HG03060 (cell line): Measurements from ENCODE around the gene SUCLG2.
"Not testable (repeated sequence)": the region's sequence is repeated elsewhere in the genome, so short reads cannot be mapped to it uniquely, and the experiment has no call there.

Source experiments
- ATAC-seq: cut with Tn5 transposase; IDR thresholded peaks from one replicate; pipeline ENCODE4 v1.9.1; 2021; ENCODE audit warnings: low read depth, moderate number of reproducible peaks; ENCODE audit not compliant: unreplicated experiment

SUCLG2 gene

GRCh38 chr3:67616046-67616445 is 38.4 kb downstream of the SUCLG2 start:
- ATAC-seq, result no peak

DNA sequence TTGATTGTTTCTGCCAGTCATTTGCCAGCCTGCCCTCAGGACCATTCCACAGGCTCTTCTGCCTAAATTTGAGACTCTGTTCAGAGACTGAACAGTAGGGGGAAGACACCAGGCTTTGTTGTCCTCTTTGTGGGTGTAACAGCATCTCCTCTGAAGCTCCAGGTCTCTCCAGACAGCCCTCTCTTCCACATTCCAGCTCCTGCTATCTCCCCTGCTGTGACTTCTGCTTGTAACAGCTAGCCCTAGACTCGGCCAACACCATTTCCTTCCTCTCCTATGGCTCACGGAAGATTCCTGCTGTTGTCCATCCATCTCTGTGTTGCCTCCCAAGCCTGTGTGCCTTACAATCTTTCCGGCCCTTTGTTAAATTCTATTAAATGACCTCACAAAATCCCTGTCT is 40.2 kb downstream of the SUCLG2 start:
- ATAC-seq, result no peak

GRCh38 chr3:67610458-67610857 is 44.0 kb downstream of the SUCLG2 start:
- ATAC-seq, result no peak

GRCh38 chr3:67609709-67610108 is 44.7 kb downstream of the SUCLG2 start:
- no peak for ATAC-seq

DNA sequence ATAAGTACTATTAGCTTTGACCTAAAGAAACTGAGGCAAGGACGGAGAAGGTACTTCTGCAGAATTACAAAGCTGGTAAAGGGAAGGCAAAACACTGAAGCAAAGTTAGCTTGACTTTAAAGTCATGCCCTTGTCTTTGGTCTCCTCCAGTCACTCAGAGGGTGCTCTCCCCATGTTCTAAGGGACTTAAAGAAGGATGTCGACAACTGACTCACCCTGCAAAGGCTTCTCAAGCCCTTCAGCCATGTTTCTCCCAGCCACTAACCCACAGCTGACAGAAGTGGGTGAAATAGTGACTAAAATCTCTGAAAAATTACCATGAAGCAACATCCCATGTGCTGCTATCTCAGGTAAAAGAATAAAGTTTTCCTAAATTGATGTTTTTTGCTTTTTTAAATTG is 46.4 kb downstream of the SUCLG2 start:
- ATAC-seq, result no peak

DNA sequence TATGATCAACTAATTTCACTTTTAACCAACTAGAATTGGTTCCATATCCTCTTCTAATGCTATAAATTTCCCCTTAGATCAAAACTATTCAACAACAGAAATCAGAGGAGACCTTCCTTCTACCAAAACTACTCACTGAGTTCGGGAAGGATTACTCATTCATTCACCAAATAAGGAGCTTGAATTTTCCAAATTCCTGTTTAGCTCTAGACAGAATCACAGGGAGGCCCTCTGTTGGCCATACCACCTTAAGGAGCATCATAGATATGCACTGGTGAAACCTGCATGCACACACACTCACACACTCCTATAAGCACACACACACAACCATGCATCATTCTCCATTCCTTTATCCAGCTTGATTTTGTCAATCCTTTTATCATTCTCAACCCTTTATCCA is 49.0 kb downstream of the SUCLG2 start:
- no peak for ATAC-seq

DNA sequence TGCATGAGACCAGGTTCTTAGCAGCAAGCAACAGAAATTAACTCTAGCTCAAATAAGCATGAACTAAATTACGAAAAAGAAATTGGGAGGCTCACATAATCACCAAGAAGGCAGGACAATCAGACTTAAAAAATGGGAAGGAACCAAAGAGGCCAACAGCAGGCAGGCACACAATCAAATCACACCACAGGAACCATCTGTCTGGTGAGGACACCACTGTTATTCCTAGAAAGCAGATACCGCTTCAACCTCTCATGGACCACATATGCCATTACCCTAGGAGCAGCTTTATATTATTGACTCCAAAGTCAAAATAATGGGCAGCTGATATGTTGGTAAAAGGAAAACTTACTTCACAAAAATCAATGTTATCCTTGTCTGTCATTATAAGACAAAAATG is 51.6 kb downstream of the SUCLG2 start:
- no peak for ATAC-seq

DNA sequence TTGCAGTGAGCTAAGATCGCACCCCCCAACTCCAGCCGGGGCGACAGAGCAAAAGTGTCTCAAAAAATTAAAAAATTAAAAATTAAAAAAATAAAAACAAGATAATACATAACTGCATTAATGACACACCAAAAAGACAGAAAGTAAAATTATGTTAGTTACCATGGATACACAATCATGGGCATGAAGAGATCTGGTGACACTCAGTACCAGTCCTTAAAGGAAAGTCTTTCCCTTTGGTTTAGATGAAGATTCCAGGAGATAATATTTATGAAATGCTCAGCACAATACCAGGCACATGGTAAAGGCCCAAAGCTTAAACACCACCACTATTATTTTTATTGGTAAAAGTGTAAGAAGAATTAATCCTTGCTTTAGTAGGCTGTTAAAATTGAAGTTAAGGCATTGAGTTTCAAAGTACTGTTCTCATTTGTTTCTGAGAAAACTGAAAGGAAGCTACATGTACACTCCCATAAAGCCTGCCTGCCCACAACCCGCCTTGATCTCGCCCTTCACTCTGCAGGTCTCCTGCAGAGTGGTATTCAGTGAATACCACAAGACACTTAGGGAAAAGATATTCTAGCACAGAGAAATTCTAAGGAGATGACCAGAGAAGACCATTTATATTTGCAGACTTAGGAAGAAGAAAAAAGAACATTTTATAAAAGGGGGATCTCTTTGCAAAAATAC is 52.3 kb downstream of the SUCLG2 start:
- ATAC-seq, result no peak

GRCh38 chr3:67601385-67601784 is 53.0 kb downstream of the SUCLG2 start:
- no peak for ATAC-seq

- ATAC-seq, result no peak
These were observed 54.6 kb downstream of the SUCLG2 start for GRCh38 chr3:67599821-67600220.

DNA sequence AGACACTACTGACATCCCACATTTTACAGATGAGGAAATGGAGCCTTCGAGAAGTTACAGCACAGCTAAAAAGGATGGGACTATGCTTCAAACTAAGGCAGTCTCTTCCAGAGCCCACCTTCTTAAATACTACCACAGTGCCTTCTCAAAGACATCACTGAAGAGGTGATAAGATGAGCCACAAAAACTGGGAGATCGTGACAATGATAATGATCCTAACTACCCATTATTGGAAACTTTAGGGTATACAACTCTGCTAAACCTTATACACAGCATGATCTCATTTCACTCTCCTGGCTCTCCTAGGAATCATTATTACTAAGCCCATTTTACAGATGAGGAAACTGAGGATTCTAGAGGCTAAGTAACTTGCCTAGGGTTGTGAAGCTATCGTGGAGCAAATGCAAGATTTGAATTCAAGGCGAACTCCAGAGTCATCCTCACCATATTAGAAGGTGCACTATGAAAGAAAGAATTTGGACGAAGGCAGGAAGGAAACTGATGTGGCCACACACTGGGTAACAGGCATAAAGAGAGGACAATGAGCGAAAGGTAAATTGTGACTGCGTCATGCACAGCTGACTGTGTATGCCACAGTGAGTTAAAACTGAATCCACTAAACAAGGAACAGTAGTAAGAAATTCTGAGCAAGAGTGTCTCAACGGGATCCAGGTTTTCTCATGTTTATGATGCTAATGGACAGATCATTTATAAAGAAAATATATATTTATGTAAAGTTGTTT is 55.4 kb downstream of the SUCLG2 start:
- ATAC-seq, result no peak

DNA sequence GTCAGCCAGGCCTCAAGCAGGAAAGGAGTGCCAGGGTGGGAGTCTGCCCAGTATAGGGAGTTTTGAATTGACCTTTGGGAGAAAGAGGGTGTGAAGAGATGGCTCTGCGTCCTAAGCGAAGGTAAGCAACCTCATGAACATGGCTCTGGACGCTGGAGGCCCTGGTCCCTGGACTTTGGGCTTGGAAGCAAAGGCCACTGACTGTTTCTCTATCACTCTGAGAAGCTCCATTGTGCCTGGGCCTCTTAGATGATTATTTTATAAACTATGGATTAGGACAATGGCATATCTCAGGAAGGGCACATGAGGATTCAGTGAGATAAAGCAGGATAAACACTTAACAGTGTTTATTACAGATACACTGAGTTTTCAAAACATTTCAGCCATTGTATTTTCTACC is 59.0 kb downstream of the SUCLG2 start:
- no peak for ATAC-seq

GRCh38 chr3:67593761-67594234 is 60.6 kb downstream of the SUCLG2 start:
- ATAC-seq, result no peak

- ATAC-seq, result no peak
These were observed 62.4 kb downstream of the SUCLG2 start for GRCh38 chr3:67592057-67592456.

DNA sequence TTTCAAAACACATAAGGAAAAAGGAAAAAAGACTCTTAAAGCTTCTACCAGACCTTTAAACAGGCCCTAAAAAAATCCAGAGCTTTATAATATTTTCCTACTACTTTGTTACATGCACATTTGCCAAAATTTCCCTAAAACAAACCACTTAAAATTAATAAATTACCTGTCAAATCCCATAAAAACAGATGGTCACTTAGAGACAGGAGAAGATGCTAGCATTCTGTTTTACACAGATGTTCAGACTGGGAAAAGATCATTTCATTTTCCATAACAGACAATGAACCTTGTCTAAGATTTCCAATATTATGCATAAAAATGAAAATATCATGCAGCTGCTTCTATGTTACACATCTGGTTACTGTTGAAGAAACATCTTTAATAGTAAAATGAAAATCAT is 66.6 kb downstream of the SUCLG2 start:
- ATAC-seq, result no peak

- ATAC-seq, result no peak
These were observed 67.1 kb downstream of the SUCLG2 start for GRCh38 chr3:67587301-67587700.

GRCh38 chr3:67584608-67585007 is 69.8 kb downstream of the SUCLG2 start:
- not testable (repeated sequence) for ATAC-seq

DNA sequence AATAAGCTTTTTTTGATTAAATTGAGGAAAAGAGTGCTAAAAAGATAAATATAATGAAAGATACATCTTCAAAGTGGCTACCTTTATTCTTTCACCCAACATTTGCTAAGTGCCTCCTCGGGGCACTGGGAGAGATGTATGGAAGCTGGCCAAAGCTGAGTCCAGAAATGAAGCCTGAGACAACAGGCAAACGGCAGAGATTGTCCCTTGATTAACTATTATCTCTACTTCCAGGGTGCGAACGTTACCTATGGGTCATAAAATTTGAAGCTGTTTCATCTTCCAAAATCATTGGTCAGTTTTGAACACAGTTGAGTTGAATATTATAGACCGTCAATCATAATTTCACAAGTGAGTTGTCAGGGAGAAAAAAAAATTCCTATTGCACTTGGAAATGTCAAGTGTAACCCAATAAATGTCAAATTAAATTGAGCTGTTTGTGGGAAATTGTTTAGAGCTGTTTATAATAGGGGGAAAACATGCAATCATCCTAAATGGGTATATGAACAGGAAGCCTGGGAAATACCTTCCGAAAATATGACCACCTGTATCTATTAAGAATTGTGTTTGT is 73.9 kb downstream of the SUCLG2 start:
- no peak for ATAC-seq

GRCh38 chr3:67578416-67578815 is 76.0 kb downstream of the SUCLG2 start:
- ATAC-seq, result no peak

DNA sequence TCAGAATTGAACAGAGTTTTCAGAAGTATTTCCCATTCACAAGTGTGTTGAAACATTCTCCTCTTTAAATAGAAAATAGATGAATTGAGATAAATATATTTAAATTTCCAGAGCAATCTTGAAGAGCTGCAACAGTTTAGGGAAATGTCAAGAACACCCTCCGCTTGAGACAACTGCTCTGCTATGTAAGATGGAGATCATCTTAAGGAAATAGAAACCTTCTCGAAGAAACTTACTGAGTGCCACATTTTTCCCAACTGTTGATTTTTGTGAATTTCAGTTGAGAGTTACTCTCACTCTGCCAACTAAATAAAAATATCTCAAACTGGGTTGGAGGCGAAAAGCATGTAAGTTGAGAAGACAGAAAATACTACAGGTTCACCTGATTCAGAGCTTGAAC is 78.0 kb downstream of the SUCLG2 start:
- ATAC-seq, result no peak

- ATAC-seq, result no peak
These were observed 85.1 kb downstream of the SUCLG2 start for GRCh38 chr3:67569324-67569723.

DNA sequence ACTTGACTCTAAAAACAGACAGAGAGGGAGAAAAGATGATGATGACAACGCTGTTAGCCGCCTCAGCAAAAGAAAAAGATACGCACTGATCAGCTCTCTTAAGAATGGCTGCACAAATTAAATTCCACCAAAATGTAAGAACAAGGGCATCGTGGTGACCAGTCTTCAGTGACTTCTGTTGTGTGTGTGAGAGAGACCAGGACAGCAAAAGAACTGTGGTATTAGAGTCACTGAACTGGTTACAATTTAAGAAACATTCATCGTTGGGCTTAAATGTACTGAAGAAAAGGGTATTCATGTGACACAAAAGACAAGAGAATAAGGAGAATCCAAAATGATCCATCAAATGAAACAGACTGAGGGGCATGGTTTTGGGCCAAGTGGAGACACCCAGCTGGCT is 86.5 kb downstream of the SUCLG2 start:
- ATAC-seq, result no peak
